Fibroblast of skin of back (primary cell): ENCODE measurements around the gene SCUBE2.

Experiments
- DNase-seq: peaks from one replicate; pipeline ENCODE4 v3.0.0-alpha.2; 2013

The SCUBE2 gene

DNA sequence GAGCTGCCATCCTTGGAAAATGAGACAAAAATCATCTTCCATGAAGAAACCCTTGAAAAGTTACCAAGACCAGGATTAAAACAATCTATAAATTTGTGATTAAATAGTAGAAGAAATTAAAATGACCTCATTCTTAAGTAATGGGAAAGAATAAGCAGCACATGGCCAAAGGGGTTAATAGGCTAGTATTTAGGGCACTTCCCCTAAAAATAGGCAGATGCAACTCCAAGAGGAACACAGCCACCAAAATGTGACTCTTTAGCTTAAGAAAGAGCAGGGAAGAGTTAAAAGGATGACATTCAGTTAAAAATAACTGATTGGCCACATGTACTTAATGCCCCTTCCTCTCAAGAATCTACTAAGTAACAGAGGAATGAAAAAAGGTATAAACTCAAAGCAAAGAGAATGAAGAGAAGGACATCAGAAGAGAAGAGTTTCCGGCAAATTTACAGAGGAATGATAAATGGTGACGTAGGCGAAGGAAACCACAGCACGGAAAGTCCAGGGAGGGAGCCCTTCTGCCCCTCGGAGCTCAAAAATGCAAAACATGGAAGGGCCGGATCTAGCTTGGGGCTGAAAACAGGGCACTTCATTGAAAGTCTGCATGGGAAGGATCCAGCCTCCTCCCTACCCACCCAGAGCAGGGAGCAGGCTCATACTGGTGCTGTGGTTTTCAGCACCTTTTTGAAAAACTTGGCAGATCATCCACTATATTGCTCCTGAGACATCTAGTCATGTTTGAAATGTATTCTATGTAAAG lies 17.8 kb downstream of the SCUBE2 start:
- DNase-seq, result no peak

DNA sequence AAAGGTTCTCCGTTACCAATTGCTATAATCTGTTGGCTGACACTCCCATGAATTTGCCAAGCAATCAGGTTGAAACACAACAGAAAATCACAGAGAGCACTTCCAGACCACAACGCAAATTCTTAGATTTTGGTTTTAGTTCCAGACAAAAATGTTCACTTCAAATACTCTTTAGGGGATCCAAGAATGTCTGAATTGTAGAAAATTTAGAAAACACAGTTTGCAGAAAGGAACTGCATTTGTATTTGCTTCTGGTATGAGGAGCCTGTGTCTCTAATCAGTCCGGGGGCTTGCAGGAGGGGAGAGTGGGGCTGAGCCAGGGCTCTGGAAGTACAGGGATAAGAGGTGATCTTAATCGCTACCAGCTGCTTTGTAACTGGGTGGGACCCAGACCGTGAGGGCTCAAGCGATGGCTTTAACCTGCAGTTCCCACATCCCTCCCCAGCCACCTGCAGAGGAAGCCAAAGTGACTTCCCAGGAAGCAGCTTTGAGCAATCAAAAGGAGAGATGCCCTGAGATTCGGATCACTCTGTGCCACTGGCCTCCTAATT lies 18.7 kb downstream of the SCUBE2 start:
- DNase-seq, result no peak

- no peak for DNase-seq
These were observed 19.7 kb downstream of the SCUBE2 start for GRCh38 chr11:9071692-9072091.

DNA sequence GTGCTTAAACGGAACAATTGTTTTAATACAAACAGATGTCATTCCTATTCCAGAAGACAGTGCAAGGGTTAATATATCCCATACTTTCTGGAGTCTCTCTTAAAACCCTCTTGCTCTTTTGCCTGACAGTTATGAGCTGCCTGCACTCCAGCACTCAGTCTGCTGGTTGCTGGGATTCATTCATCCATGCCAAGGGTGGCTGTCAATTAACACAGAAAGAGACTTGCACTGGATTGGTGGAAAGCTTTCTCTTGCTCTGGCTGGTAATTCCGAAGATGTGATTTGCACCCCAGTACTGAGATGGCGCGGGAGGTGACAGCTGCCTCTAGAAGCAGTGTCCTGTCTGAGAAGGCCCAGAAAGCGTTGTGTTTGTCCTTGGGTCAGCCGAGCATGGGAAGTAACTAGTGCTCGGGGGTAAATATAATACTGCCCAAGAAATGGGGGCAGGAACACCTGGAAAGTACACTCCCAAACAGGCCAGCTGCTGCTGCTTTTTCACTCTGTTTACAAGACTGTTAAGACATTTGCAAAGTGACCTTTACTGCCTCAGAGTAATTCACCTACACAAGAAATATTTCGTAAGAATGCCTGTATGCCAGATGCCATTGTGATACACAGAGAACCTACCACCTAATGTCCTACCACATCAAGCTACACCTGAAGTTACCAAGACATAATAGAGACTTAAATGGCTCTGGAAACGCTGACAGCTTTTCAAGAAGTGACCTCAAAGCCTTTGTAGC lies 20.5 kb downstream of the SCUBE2 start:
- no peak for DNase-seq

DNA sequence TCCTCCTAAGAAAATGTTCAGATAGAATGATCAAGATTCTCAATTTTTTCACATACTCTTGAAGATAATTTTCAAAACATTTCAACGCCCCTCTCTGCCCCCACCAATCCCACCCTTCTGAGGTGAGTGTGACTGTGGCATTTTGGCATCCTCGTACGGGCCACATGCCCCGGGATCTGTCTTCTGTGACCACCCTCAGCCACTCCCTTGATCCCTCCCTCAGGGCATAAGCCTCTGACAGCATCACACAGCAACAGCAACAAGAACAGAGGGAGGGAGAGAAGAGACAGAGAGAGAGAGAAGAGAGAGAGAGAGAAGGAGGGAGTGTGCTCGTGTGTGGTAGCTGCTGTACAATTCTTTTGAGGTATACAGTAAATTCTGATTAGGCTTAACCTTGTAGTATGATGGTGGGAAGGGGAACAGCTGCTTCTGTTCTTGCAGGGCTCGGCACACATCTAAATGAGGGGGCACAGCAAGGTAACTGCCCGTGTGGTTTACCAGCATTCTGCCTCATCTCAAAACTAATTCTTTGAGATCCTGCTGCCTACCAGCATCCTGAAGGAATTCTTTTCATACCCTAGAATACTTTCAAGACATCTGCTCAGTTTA lies 21.4 kb downstream of the SCUBE2 start:
- DNase-seq, result no peak

GRCh38 chr11:9069256-9069655 lies 22.1 kb downstream of the SCUBE2 start:
- no peak for DNase-seq

GRCh38 chr11:9066433-9066925 lies 24.9 kb downstream of the SCUBE2 start:
- no peak for DNase-seq

DNA sequence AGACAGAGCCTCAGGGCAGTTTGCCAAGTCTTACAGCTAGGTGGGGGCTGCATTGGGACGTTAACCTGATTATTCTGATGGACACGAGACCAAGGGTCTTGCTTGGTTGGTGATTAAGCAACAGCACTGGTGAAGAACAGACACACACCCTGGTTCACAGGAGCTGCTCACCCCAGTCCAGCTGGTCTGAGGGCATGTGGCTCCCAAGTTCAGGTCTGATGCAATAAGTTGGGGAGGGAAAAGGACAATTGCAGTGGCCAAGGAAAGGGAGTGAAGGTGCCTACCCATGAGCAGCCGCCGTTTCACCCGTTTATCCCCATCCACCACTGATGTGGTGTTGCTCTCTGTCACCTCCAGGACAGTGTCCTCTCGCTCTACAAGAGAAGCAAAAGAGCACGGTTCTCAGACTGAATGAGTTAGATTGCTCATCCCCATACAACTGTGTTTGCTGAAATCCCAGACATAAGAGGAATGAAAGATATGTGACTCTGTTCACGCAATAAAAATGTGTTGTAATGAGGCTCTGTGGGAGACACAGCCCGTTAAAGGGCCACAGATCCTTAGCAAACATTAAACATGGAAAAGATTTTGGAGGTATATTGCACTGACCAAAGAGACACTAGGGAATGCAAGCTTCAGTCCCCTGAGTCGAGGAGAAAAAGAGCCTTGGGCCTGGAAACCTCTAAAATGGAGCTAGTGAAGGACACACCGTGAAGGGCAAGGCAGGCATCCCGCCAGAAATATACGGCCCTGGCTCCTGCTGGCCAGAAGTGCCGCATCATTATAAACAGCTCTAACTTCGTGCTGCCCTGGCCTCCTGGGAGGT lies 25.6 kb downstream of the SCUBE2 start:
- DNase-seq, result peak; percentile 49

- no peak for DNase-seq
These were observed 29.6 kb downstream of the SCUBE2 start for GRCh38 chr11:9061807-9062206.

- no peak for DNase-seq
These were observed 30.7 kb downstream of the SCUBE2 start for GRCh38 chr11:9060700-9061111.

DNA sequence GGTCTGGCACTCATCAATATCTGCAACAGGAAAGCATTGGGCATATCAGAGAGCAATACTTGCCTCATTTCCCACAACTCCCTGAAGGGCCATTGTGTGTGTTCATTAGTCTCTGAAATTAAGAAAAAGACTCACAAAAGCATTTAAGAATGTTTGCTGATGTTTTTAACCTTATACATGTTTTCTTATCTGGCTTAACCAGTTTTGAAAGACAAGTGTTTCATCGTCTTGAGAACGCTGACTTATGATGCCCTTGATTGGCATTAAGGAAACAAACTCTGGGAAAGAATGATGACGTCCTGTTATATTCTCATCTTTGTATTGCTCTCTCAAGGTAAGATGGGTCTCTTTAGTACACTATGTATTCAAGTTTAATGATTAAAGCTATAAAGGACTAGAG lies 32.0 kb downstream of the SCUBE2 start:
- no peak for DNase-seq

DNA sequence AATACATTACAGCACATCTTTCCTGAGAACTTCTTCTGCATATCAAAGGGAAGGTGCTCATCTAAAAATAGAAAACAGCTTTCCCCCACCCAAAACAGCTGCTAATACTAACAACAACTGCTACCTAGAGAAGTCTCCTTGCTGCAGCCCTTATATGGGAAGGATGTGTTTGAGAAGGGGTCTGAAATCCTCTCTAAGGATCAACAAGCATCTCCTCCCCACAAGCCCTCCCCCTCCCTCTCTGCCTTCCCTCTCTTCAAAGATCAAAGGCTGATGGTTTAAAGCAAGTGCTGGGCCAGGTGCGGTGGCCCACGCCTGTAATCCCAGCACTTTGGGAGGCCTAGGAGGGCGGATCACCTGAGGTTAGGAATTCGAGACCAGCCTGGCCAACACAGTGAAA lies 33.5 kb downstream of the SCUBE2 start:
- no peak for DNase-seq

DNA sequence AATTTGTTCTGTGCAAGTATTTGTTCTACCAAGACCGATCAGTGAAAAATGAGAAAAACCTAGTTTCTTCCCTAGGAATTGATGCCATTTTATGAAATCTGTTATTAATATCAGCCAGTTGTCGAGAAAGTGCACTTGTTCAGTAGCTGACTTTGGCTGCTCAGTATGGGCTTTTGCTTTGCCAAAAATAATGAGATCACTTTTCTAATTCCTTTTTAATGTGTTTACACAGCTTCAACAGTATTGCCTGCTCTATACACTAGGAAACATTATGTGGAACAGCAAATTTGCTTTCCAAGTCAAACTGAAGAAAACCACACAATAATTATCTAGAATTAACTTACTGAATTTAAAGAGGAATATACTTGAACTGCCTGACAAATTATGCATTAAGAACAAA lies 34.4 kb downstream of the SCUBE2 start:
- DNase-seq, result no peak

GRCh38 chr11:9056467-9056866 lies 34.9 kb downstream of the SCUBE2 start:
- DNase-seq, result no peak

DNA sequence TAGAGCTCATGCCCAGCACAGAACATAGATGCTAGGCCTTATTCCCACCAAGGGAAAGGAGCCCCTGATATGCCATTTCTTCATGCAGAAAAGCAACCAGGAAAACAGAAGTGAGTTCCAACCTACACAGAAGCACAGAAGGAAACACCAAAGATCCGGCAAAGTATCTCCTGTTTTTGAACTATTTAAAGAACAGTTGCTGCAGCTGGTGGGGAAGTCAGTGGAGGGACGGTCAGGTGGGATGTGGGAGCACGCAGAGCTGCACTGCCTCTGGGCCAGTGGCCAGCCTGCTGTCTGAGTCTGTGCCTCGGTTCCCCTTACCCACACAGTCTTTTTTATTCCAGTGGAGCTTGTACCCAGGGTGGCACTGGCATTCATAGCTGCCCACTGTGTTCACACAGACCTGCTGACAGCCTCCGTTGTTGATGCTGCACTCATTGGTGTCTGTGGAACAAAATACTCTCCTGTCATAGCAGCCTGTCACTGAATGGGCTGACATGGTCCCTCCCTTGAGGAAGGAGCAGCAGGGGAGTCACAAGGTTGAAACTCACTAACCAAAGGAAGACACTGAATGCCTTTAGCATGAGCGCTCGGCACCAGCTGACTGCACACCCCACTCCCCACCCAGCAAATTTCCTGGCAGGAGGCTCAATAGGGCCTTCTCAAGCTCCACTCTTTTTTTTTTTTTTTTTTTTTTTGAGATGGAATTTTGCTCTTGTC lies 37.9 kb downstream of the SCUBE2 start:
- DNase-seq, result peak; percentile 86

DNA sequence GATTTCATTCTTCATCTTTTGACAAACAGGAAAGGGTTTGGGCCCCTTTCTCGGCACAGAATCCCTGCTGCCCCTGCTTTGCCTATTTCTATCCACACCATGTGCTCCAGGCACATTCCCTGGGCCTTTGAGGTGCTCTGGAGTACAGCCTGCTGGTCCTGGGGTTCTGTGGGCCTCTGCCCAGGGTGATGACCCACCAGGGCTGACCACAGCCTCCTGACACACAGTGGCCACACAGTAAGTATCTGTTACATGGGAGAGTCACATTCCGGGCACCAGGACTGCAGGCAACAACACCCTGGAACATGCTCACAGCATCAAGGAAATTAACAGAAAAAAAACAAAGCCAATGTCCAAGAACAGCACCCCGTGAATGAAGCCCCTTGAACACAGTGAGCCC lies 39.1 kb downstream of the SCUBE2 start:
- no peak for DNase-seq

DNA sequence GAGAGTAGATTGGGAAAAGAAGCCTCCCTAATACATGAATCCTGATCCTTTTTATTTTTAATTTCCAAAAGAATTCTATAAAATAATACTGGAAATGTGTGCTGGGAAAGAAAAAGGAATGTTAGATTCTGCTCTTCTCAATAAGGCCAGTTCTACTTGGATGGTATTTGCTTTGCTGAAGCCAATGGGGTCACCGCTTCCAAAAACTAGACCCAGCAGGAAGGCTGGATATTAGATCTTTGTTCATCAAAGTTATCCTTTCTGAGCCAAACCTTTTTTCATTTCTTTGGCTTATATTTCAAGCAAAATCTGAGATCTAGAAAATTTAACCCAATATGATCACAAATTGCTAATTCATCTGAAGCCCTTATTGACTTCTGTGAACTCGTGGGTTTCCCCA lies 41.4 kb downstream of the SCUBE2 start:
- no peak for DNase-seq

- DNase-seq, result peak; percentile 25
These were observed 43.4 kb downstream of the SCUBE2 start for GRCh38 chr11:9047964-9048523.

DNA sequence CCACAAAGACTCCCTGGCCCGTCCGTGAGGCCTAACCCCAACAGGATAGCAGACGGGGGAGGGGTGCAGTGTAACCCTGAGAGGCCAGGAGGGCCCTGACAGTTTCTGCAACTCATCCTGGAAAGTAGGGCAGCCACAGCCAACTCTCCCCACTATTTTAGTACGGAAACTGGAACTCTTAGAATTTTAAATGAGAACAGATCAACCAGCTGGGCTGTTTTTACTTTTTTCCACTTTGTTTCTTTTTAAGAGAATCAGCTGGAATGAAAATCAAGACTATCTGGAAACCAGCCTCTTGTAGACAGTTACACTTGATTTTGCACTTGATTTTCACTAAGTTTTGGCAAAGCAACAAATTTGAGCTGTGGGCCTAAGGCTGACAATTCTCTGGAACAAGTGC lies 44.9 kb downstream of the SCUBE2 start:
- no peak for DNase-seq

- DNase-seq, result no peak
These were observed 48.9 kb downstream of the SCUBE2 start for GRCh38 chr11:9042488-9042887.

DNA sequence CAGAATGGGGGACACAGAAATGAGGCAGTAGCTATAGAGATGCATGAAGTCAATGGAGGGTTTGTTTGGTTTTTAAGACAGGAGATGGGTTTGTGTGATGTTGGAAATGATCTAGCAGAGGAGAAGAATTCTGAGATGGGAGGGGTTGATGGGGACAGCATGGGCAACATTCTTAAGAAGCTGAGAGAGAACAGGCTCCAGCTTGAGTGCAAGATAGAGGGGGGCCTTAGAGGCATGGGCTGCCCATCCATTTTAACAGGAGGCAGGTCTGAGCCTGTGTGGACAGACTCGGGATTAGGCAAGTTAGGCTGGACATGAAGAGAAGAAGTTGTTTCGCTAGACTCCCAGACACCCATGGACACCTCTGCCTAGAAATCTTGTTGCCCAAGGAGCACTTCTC lies 49.7 kb downstream of the SCUBE2 start:
- no peak for DNase-seq
